ENCODE data around the gene DOCK11. TPM values are rescaled to one million over a fixed set of nuclear protein-coding genes. Genes with fewer than 3 reads are reported as not detected.

Gene DOCK11
- total and polyA plus RNA-seq, 9 of the 15 experiments (the other 6 are each of a cell fraction or from before 2014, with no cell fraction given), result 41.8 to 77.8 (median 50.9) TPM

DNA sequence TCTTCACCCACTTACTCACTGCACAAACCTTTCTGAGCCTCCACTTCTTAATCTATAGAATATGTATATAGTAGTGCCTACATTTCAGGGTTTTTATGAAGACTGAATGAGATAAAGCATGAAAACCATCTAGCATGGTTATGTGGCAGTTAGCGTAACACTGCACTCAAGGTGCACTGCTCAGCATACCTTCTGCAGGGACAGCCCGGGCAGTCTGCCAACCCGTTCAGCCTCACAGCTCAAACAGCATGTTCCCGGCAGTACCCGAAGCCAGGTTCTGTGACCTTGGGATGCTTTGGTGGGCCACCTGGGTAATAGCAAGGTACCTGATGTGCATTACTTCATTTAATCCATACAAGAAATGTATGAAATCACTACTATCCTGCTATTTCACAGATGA is 81.4 kb downstream of the DOCK11 start:
- WGBS (ENCODE audit: insufficient coverage, low coverage, missing lambda C conversion rate), result 97% methylated on average over 5 of the region's 5 CpGs
- H3K9ac ChIP-seq (ENCODE audit: insufficient read depth in 1 of 2, low read depth in 2 of 2, low read length in 2 of 2), result no peak overlapping the region
- ATAC-seq (no peak), FAIRE-seq (no peak), DNase-seq (ENCODE audit: extremely low read depth in 1 of 4, low spot score in 3 of 4) (no peak)
- no peak overlapping the region for H3K4me2 ChIP-seq (ENCODE audit: insufficient read depth, low read length)
- TF ChIP-seq ZNF184 (CRISPR knock-in tag; IDR thresholded peaks at IDR 0.05), result no peak
- TF ChIP-seq SLC30A9 (CRISPR knock-in tag; IDR thresholded peaks at IDR 0.05), result no peak
- H2AFZ ChIP-seq (ENCODE audit: low read depth, low read length), result no peak overlapping the region
- no peaks in the 10 kb centered on the region for H3K4me1 ChIP-seq (replicated peaks in 1 of 2; ENCODE audit: control insufficient read depth in 2 of 2, insufficient read depth in 2 of 2, low read length in 2 of 2)
- in situ Hi-C loops (cut with MboI) (no loop called here), intact Hi-C loops (cut with micrococcal nuclease) (no loop called here)
- H3K9me3 ChIP-seq (replicated peaks; ENCODE audit: control insufficient read depth, insufficient read depth, low read depth, low read length), result no peaks in the 10 kb centered on the region
- BruUV-seq (replicated peaks), result no TSS peak
- H3K9me1 ChIP-seq (ENCODE audit: control insufficient read depth, insufficient read depth, low read length), result no peaks in the 10 kb centered on the region
- no peak overlapping the region for H3K4me3 ChIP-seq
- peaks cover 87% of the 10 kb centered on the region; the same call in 2 of the 3 replicates for H3K36me3 ChIP-seq (ENCODE audit: control insufficient read depth, insufficient read depth, low read length)
- CTCF ChIA-PET (ENCODE audit: low intra/inter-chr PET ratio), result no interaction called here
- POLR2A ChIA-PET, result interaction anchor here (1.0 kb wide), 1 partner anchor 10 kb away, joined by 4 read pairs; no protein-coding TSS in a partner anchor
- no peaks in the 10 kb centered on the region for H4K20me1 ChIP-seq (replicated peaks; ENCODE audit: control insufficient read depth, insufficient read depth, low read length)
- no peaks in the 10 kb centered on the region for H3K79me2 ChIP-seq (ENCODE audit: control insufficient read depth, insufficient read depth, low read length)
- no peak overlapping the region for H3K27ac ChIP-seq (ENCODE audit: extremely low read depth, low read depth, low read length)
- no peaks in the 10 kb centered on the region for H3K27me3 ChIP-seq (ENCODE audit: control insufficient read depth in 2 of 2, insufficient read depth in 2 of 2, low read length in 2 of 2)

DNA sequence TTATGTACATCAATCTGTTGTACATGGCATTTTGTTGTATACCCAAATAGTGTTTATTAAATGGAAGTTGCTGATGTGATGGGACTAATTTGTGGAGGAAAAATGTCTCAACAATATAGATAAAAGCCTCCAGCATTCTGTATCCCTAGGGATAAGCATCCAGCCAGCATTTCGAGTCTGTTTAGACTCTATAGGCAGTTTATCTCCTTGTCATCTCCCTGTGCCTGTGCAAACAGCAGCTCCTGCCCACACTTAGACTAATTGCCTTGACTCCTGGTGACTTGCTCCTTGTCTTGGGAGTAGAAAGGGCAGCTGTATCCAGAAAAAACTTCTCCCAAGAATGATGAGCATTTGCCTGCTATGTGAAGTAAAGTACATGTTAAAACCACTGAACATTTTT is 83.8 kb downstream of the DOCK11 start:
- intact Hi-C loops (cut with micrococcal nuclease) (no loop called here), in situ Hi-C loops (cut with MboI) (no loop called here)
- no peaks in the 10 kb centered on the region for H3K9me1 ChIP-seq (ENCODE audit: control insufficient read depth, insufficient read depth, low read length)
- ChIA-PET POLR2A (interaction anchor here (0.9 to 1.8 kb wide), 2 partner anchors 9 to 17 kb away, joined by 3 to 5 read pairs; no protein-coding TSS in a partner anchor), CTCF (ENCODE audit: low intra/inter-chr PET ratio) (no interaction called here)
- BruUV-seq (replicated peaks), result no TSS peak
- no peak for DNase-seq (ENCODE audit: extremely low read depth in 1 of 4, low spot score in 3 of 4)
- ATAC-seq, result no peak
- H4K20me1 ChIP-seq (replicated peaks; ENCODE audit: control insufficient read depth, insufficient read depth, low read length), result no peaks in the 10 kb centered on the region
- H3K27ac ChIP-seq (ENCODE audit: extremely low read depth, low read depth, low read length), result no peak overlapping the region
- H3K36me3 ChIP-seq (ENCODE audit: control insufficient read depth, insufficient read depth, low read length), result peaks cover 78% of the 10 kb centered on the region; the same call in 2 of the 3 replicates
- TF ChIP-seq FOXA3 (CRISPR knock-in tag; conservative IDR thresholded peaks at IDR 0.05 in 1 of 2, IDR thresholded peaks at IDR 0.05 in 1 of 2), result 0 out of 4 replicates have a peak, but pooled peaks of 1 of the 2 experiments have one; percentile 7
- TF ChIP-seq, protein P1, sequence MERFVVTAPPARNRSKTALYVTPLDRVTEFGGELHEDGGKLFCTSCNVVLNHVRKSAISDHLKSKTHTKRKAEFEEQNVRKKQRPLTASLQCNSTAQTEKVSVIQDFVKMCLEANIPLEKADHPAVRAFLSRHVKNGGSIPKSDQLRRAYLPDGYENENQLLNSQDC (CRISPR knock-in tag; IDR thresholded peaks at IDR 0.05), result no peak
- 29% methylated on average over 1 of the region's 1 CpG for WGBS (ENCODE audit: insufficient coverage, low coverage, missing lambda C conversion rate)
- H3K4me3 ChIP-seq, result no peak overlapping the region
- H3K9me3 ChIP-seq (replicated peaks; ENCODE audit: control insufficient read depth, insufficient read depth, low read depth, low read length), result no peaks in the 10 kb centered on the region
- no peaks in the 10 kb centered on the region for H3K27me3 ChIP-seq (ENCODE audit: control insufficient read depth in 2 of 2, insufficient read depth in 2 of 2, low read length in 2 of 2)
- no peak overlapping the region for H3K4me2 ChIP-seq (ENCODE audit: insufficient read depth, low read length)
- no peak overlapping the region for H2AFZ ChIP-seq (ENCODE audit: low read depth, low read length)
- H3K4me1 ChIP-seq (replicated peaks in 1 of 2; ENCODE audit: control insufficient read depth in 2 of 2, insufficient read depth in 2 of 2, low read length in 2 of 2), result no peaks in the 10 kb centered on the region
- no peak for FAIRE-seq
- no peaks in the 10 kb centered on the region for H3K79me2 ChIP-seq (ENCODE audit: control insufficient read depth, insufficient read depth, low read length)
- no peak overlapping the region; a peak in 1 of 4 replicates for H3K9ac ChIP-seq (ENCODE audit: insufficient read depth in 1 of 2, low read depth in 2 of 2, low read length in 2 of 2)
